Measurements from ENCODE around the gene MGLL. TPM values are rescaled to one million over a fixed set of nuclear protein-coding genes. Genes with fewer than 3 reads are reported as not detected.

MGLL gene
- total and polyA plus RNA-seq, 2 donors: 23.4 to 83.0 TPM

DNA sequence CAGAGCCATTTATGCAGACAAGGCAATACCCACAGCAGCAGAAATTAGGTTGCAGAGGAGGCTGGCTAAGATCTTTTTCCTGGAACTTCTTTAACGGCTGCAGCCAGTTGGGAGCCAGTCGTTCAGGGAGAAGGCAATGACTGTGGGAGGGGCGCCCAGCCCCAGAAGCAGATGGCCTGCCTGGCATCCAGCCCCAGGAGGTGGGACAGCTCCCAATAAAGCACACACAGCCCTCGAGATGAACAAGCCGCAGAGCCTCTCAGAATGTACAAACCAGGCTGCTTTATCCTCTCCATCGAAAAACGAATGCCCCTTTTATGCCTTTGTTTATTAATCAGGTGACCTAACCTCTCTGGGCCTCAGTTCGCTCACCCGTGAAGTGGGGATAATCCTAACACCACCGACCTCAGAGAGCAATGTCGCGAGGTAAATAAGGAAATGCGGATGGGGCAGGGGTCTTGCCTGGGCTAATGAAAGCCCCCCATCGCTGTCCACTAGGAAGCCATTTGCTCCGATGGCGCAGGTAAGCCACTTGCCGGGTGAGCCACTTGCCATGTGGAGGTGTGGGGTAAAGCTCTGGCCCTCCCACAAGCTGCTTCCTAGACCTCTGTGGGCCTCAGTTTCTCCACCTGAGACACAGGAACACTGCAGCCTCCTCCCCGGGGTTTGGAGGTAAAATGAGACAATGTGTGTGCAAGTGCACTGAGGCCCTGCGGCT is 35.8 kb downstream of the MGLL start:
- DNase-seq (ENCODE audit: extremely low spot score): peak; percentile 71
- Histone ChIP-seq H3K4me3 (ENCODE audit: low read depth, low read length) (no peak overlapping the region), H3K36me3 (ENCODE audit: insufficient read depth) (no peaks in the 10 kb centered on the region), H3K4me1 (ENCODE audit: insufficient read depth) (no peaks in the 10 kb centered on the region), H3K27ac (ENCODE audit: low read depth) (peak overlapping the region; percentile 76)
- WGBS: 36% methylated on average over 19 of the region's 19 CpGs

- Histone ChIP-seq H3K4me1 (ENCODE audit: insufficient read depth) (no peaks in the 10 kb centered on the region), H3K4me3 (ENCODE audit: low read depth, low read length) (no peak overlapping the region), H3K36me3 (ENCODE audit: insufficient read depth) (no peaks in the 10 kb centered on the region), H3K27ac (ENCODE audit: low read depth) (no peak overlapping the region)
- 52% methylated on average over 12 of the region's 12 CpGs for WGBS
- no peak for DNase-seq (ENCODE audit: extremely low spot score)
These were observed 36.5 kb downstream of the MGLL start for GRCh38 chr3:127785711-127786265.

DNA sequence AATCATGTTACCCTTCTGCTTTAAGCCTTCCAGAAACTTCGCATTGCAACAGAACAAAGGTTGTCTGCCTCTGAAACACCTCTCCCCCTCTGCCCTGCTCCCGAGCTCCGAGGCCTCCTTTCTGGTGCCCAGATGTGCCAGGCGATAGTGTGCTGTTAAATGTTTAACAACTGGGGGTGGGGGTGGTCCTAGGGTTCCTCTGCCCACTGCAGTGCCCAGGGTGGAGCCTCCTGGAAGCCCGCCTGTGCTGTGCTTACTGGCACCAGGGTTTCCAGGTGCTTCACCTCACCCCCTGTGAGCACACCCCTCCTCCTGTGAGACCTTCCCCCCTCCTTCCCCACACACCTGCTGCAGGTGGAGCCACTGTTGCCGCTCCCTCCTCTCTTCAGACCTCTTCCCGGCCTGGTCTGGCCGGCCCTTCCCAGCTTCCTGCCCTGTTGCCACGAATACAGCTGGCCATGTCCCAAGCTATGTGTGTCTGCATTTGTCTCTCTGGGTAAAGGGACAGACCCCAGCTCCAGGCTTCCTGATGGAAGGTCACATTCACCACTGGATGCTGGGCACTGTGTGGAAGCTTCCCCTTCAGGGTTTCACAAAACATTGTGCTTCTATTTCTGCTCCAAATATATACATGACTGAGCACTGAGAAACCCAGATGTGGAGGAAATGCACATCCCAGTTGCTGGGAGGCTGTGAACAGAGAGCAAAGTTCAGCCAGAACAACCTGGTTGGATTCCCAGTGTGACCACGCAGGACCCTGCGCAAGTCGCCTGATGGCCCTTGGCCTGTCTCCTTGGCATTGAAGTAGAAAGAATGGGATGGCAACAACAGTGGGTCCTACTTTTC is 37.2 kb downstream of the MGLL start:
- WGBS: 66% methylated on average over 12 of the region's 12 CpGs
- Histone ChIP-seq H3K4me1 (ENCODE audit: insufficient read depth) (no peaks in the 10 kb centered on the region), H3K27ac (ENCODE audit: low read depth) (no peak overlapping the region), H3K36me3 (ENCODE audit: insufficient read depth) (no peaks in the 10 kb centered on the region), H3K4me3 (ENCODE audit: low read depth, low read length) (no peak overlapping the region)
- no peak for DNase-seq (ENCODE audit: extremely low spot score)

- no peaks in the 10 kb centered on the region for H3K4me1 ChIP-seq (ENCODE audit: insufficient read depth)
- DNase-seq (ENCODE audit: extremely low spot score): no peak
- no peaks in the 10 kb centered on the region for H3K36me3 ChIP-seq (ENCODE audit: insufficient read depth)
- no peak overlapping the region for H3K4me3 ChIP-seq (ENCODE audit: low read depth, low read length)
- WGBS: 94% methylated on average over 7 of the region's 7 CpGs
- H3K27ac ChIP-seq (ENCODE audit: low read depth): no peak overlapping the region
These were observed 38.0 kb downstream of the MGLL start for GRCh38 chr3:127784283-127784682.

GRCh38 chr3:127783642-127784160 is 38.6 kb downstream of the MGLL start:
- no peaks in the 10 kb centered on the region for H3K4me1 ChIP-seq (ENCODE audit: insufficient read depth)
- no peak overlapping the region for H3K4me3 ChIP-seq (ENCODE audit: low read depth, low read length)
- no peak for DNase-seq (ENCODE audit: extremely low spot score)
- no peak overlapping the region for H3K27ac ChIP-seq (ENCODE audit: low read depth)
- H3K36me3 ChIP-seq (ENCODE audit: insufficient read depth): no peaks in the 10 kb centered on the region
- WGBS: 71% methylated on average over 4 of the region's 4 CpGs

GRCh38 chr3:127783166-127783565 is 39.1 kb downstream of the MGLL start:
- WGBS: 86% methylated on average over 9 of the region's 9 CpGs
- no peak for DNase-seq (ENCODE audit: extremely low spot score)

GRCh38 chr3:127781411-127782001 is 40.8 kb downstream of the MGLL start:
- no peaks in the 10 kb centered on the region for H3K4me1 ChIP-seq (ENCODE audit: insufficient read depth)
- H3K4me3 ChIP-seq (ENCODE audit: low read depth, low read length): no peak overlapping the region
- H3K36me3 ChIP-seq (ENCODE audit: insufficient read depth): no peaks in the 10 kb centered on the region
- no peak for DNase-seq (ENCODE audit: extremely low spot score)
- H3K27ac ChIP-seq (ENCODE audit: low read depth): no peak overlapping the region
- 52% methylated on average over 15 of the region's 15 CpGs for WGBS

More at GRCh38 chr3:127783166-127783565, 39.1 kb downstream of the MGLL start:
- no peaks in the 10 kb centered on the region for H3K36me3 ChIP-seq (ENCODE audit: insufficient read depth)
- no peak overlapping the region for H3K4me3 ChIP-seq (ENCODE audit: low read depth, low read length)
- H3K4me1 ChIP-seq (ENCODE audit: insufficient read depth): no peaks in the 10 kb centered on the region
- H3K27ac ChIP-seq (ENCODE audit: low read depth): no peak overlapping the region

DNA sequence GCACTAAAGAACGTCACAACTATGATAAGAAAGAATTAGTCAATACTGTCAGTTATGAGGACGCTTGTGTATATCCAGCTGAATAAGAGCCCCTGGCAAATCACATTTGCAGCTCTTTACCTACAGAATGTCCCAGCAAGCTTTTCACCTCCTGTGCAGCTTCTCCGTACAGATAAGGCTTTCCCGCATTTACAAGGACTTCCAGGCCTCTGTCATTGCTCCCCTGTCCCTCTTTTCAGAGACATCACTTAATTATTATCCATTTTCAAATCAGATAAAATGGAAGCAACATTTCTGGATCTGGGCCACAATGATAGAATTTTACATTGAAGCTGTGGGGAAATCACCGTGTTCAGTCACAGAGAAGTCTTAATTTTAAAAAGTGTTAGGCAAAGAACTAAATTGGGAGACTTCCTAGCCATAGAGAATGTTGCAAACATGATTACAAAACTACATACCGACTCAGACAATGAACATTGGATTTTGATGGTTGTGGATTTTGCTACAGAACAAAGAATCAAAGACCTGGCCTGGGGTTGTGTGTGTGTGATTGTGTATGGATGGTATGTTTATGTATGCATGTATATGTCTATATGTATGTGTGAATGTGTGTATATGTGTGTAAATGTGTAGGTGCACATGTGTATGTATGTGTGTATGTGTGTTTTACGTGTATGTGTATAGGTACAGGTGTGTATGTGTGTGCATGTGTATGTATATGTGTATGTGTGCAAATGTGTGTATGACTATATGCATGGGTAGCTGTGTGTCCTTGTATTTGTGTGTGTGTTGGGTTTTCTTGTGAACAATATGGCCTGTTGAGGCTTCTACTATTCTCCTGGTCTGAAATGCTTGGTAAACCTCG is 41.5 kb downstream of the MGLL start:
- Histone ChIP-seq H3K27ac (ENCODE audit: low read depth) (no peak overlapping the region), H3K4me3 (ENCODE audit: low read depth, low read length) (no peak overlapping the region), H3K36me3 (ENCODE audit: insufficient read depth) (no peaks in the 10 kb centered on the region), H3K4me1 (ENCODE audit: insufficient read depth) (no peaks in the 10 kb centered on the region)
- DNase-seq (ENCODE audit: extremely low spot score): no peak
- 78% methylated on average over 8 of the region's 8 CpGs for WGBS

DNA sequence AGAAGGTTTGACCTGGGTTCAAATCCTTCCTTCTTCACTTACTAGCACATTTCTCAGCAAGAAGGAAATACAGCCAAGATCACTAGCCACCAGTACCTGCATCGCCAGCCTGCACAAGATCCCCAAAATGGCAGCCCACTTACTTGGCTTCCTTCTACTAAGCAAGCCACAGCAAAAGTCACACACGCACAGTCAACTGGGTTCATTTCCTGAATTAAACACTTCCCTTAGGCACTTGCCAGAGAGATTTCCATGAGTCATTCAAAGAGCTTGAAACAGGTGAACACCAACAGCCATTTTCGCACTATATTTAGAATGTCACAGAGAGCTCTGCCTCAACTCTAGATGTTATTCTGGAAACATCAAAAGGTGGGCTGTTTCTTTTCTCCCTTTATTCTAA is 42.6 kb downstream of the MGLL start:
- no peak for DNase-seq (ENCODE audit: extremely low spot score)
- H3K36me3 ChIP-seq (ENCODE audit: insufficient read depth): no peaks in the 10 kb centered on the region
- no peak overlapping the region for H3K27ac ChIP-seq (ENCODE audit: low read depth)
- 74% methylated on average over 3 of the region's 3 CpGs for WGBS
- H3K4me3 ChIP-seq (ENCODE audit: low read depth, low read length): no peak overlapping the region
- no peaks in the 10 kb centered on the region for H3K4me1 ChIP-seq (ENCODE audit: insufficient read depth)

GRCh38 chr3:127777921-127778656 is 44.2 kb downstream of the MGLL start:
- no peaks in the 10 kb centered on the region for H3K4me1 ChIP-seq (ENCODE audit: insufficient read depth)
- DNase-seq (ENCODE audit: extremely low spot score): no peak
- no peaks in the 10 kb centered on the region for H3K36me3 ChIP-seq (ENCODE audit: insufficient read depth)
- 93% methylated on average over 11 of the region's 11 CpGs for WGBS
- no peak overlapping the region for H3K4me3 ChIP-seq (ENCODE audit: low read depth, low read length)
- no peak overlapping the region for H3K27ac ChIP-seq (ENCODE audit: low read depth)

DNA sequence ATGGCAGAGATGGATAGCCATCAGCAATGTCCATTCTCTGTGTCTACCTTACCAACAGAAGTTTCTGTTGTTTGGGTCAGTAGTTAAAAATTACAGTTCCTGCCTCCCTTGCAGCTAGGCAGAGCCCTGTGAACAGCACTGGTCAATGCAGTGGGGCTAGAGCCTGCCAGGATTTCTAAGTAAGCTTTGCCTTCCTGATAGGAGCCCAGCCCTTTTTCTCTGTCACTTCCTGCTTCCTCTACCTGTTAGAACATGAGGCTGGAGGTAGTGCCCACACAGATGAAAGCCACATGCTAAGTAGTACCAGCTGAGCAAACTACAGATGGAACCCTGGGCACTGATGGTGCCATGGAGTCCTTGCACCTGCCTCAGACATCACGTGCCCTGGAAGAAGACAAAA is 45.0 kb downstream of the MGLL start:
- Histone ChIP-seq H3K4me1 (ENCODE audit: insufficient read depth) (no peaks in the 10 kb centered on the region), H3K27ac (ENCODE audit: low read depth) (no peak overlapping the region), H3K4me3 (ENCODE audit: low read depth, low read length) (no peak overlapping the region), H3K36me3 (ENCODE audit: insufficient read depth) (no peaks in the 10 kb centered on the region)
- DNase-seq (ENCODE audit: extremely low spot score): no peak
- WGBS: 97% methylated on average over 1 of the region's 1 CpG

GRCh38 chr3:127776347-127776746 is 46.0 kb downstream of the MGLL start:
- 94% methylated on average over 10 of the region's 10 CpGs for WGBS
- Histone ChIP-seq H3K36me3 (ENCODE audit: insufficient read depth) (no peaks in the 10 kb centered on the region), H3K4me1 (ENCODE audit: insufficient read depth) (no peaks in the 10 kb centered on the region), H3K27ac (ENCODE audit: low read depth) (no peak overlapping the region), H3K4me3 (ENCODE audit: low read depth, low read length) (no peak overlapping the region)
- DNase-seq (ENCODE audit: extremely low spot score): no peak

All from urinary bladder (tissue), 4 donors.